Left colon (tissue), 2 donors: Measurements from ENCODE around the gene PRAMEF12. TPM values are rescaled to one million over a fixed set of nuclear protein-coding genes. Genes with fewer than 3 reads are reported as not detected.
"Not testable (repeated sequence)": the region's sequence is repeated elsewhere in the genome, so short reads cannot be mapped to it uniquely, and the experiment has no call there.

Experiments used
- ATAC-seq: fragments of 200-7000 bp; cut with Tn5 transposase; one replicate; pipeline ENCODE4 v1.9.1; 2020; ENCODE audit warnings: mild to moderate bottlenecking, moderate library complexity
- DNase-seq, 2 donors: peaks; one replicate each; pipeline ENCODE4 v3.0.0-alpha.2; 2020
- intact Hi-C, 2 donors: fragments of 100-400 bp; cut with DNase I in 1 of 2; cut with micrococcal nuclease in 1 of 2; formaldehyde crosslinking; loops; one replicate each; pipeline versions ENCODE4 v1.11.2 to v1.14.0; 2022; cut with DNase I, micrococcal nuclease
- total RNA-seq, 2 donors: library from RNA; stranded (reverse); fragmentation: NEBNext Ultra II Directional; extraction: Animal tissue kit (Norgen Biotek cat#: 25700); gene quantifications; one replicate each; pipeline ENCODE4 v1.2.1, GENCODE V29; 2021
- donor health status: DM: no; HTN: no; CAD: no.
- donor health status: DM: yes; HTN: yes; CAD: no.

PRAMEF12 gene
- total RNA-seq, 2 donors from 2014 or later = not detected

DNA sequence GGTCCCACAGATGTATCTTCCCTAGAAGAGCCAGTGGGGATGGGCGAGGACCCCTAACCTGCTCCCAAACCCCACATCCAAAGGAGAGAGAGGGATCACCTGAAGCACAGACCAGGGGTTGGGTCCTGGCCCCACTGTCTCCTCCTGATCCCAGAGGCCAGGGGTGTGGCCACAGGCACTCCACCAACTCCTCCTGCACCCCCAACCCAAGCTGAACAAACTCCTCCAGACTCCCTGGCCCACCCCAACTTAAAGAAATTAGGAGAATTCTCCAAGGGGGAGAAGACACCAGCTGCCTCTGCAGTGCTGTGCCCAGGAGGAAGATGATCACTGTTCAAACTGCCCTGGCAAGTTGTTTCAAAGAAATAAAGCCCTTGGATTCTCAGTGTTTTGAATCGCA lies 4.5 kb upstream of the PRAMEF12 start:
- DNase-seq (no peak), ATAC-seq (no peak)
- intact Hi-C loops = no loop called here

DNA sequence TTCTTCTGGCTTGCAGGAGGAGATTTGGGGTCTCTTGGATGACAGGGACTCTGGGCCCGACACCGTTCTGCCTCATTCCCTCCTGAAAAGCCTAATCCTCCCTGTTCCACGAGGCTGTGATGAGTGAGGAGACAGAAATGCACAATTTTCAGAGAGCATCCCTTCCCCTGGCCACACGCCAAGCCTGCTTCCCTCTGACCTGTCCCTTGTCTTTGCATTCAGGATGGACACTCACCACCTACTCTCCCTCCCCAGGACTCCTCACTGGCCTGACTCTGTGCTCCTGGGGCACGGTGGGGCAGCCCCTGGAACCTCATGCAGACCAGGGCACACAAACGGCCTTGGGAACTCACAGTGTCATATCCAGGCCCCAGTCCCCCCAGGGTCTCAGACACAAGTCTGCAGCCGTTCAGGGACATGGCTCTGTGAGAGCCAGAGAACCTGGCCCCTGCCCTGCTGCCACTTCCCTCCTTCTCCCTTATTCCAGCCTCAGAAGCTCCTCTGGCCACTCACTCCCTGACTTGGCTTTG lies 3.5 kb upstream of the PRAMEF12 start:
- DNase-seq (no peak), ATAC-seq (no peak)
- intact Hi-C loops = no loop called here

DNA sequence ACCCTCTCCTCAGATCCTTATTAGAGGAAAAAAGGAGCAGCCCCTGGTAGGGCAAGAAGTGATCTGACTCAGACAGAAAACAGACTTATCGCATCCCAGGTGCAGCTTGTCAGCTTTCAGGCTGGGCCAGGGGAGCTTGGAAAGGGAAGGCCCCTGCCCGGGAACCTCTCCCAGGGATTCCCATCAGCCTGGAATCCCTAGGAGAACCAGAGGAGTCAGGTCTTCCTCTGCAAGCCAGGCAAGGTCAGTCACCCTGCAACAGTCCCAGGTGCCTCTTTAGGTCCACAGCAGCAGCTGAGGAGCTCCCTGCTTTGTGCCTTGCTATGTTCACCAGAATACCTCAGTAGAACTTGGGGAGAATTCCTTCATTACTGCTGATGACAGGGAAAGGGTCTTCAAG lies 2.9 kb upstream of the PRAMEF12 start:
- DNase-seq = no peak
- ATAC-seq = no peak
- intact Hi-C loops = no loop called here

DNA sequence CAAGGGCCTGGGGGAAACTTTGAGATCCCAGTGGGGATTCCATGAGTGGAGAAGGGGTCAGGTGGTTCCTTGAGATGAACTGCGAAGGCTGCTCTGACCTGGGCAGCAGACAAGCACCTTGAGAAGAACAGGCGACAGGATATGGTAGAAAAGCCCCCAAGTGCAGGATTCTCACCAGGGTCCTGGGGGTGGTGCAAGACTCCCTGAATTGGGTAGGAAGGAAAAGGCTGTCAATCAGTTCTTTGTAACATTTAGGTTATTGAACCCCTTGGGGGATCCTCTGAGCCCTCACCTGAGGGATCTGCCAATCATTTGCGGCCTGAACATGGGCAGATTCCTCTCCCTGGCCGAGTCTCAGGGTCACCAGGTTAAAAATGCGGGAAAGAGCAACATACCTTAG lies 2.4 kb upstream of the PRAMEF12 start:
- no peak for DNase-seq

DNA sequence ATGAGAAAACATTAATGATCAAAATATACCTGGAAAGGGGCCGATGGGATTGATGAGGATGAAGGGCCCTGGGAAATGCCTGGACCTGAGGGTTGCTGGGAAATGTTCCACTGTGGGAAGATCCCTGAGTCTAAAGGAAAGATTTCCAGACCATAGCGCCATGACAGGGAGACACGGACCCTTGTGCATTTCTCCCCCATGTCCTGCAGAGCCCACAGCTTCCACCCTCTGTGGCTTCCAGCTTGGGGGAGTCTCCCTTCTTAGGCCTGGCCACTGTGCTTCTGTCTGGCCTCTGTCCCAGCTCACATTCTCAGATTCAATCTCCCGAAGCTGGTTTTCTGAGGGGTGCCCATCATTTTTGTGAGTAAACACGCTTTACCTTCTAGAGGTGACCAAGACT lies 1.0 kb upstream of the PRAMEF12 start:
- ATAC-seq (no peak), DNase-seq (no peak)
- intact Hi-C loops = no loop called here

More for the DNA sequence above, 2.4 kb upstream of the PRAMEF12 start:
- intact Hi-C loops = no loop called here
- ATAC-seq = no peak

DNA sequence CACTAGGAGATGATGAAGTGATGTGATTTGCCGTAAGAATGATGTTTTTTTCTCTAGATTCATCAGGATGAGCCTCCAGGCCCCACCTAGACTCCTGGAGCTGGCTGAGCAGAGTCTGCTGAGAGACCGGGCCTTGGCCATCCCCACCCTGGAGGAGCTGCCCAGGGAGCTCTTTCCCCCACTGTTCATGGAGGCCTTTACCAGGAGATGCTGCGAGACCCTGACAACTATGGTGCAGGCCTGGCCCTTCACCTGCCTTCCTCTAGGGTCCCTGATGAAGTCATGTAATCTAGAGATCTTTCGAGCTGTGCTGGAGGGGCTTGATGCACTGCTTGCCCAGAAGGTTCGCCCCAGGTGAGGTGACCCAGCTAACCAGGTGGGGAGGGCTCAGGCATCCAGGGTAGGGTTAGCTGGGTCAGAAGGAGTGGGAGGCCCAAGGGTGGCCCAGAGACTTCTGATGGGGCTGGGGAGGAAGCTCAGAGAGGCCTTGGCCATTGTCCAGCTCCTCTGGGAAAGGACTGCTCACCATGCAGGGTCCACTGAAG lies 1.3 kb downstream of the PRAMEF12 start:
- no peak for ATAC-seq
- intact Hi-C loops = no loop called here
- DNase-seq = no peak

DNA sequence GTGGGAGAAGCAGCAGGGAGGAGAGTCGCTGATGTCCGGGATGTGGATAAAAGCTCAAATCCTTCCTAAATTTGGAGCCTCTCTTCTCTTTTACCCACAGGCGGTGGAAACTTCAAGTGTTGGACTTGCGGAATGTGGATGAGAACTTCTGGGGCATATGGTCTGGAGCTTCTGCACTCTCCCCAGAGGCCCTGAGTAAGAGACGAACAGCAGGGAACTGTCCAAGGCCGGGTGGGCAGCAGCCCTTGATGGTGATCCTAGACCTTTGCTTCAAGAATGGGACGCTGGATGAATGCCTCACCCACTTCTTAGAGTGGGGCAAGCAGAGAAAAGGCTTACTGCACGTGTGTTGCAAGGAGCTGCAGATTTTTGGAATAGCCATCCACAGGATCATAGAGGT lies 1.9 kb downstream of the PRAMEF12 start:
- ATAC-seq (no peak), DNase-seq (no peak)
- intact Hi-C loops = no loop called here

DNA sequence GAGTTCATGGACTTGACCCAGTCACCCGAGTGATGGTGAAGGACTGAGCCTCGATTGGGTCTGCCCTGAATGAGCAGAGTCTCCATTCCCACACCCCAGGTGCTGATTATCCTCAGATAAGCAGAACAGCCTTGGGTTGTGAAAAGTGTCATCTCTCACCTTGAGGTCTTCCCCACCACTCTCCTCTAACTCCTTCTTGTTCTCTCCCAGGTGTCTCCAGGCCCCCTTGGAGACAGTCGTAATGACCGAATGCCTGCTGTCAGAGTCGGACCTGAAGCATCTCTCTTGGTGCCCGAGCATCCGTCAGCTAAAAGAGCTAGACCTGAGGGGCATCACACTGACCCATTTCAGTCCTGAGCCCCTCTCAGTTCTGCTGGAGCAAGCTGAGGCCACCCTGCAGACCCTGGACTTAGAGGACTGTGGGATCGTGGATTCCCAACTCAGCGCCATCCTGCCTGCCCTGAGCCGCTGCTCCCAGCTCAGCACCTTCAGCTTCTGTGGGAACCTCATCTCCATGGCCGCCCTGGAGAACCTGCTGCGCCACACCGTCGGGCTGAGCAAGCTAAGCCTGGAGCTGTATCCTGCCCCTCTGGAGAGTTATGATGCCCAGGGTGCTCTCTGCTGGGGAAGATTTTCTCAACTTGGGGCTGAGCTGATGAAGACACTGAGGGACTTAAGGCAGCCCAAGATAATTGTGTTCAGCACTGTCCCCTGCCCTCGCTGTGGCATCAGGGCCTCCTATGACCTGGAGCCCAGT lies 3.4 kb downstream of the PRAMEF12 start:
- intact Hi-C loops = no loop called here
- ATAC-seq = no peak

DNA sequence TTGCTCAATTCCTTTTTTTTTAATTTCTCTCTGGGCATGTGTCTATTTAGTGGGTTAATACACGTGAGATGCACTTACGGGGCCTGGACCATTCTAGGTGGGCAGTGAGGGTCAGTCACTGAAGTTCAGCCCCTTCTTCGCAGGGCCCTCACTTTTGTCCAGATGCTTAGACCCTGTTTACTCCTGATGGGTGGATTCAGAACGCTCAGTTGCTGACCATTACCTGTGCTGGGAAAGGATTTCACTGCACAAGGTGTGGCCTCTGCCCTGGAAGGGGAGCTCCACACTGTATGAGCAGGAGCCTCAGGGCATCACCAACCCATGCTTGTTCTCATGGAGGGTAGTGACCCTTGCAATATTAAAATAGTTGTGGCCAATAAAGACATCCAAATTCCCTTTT lies 4.5 kb downstream of the PRAMEF12 start:
- no peak for DNase-seq
- intact Hi-C loops = no loop called here
- no peak for ATAC-seq

More for the DNA sequence above, 3.4 kb downstream of the PRAMEF12 start:
- no peak for DNase-seq

DNA sequence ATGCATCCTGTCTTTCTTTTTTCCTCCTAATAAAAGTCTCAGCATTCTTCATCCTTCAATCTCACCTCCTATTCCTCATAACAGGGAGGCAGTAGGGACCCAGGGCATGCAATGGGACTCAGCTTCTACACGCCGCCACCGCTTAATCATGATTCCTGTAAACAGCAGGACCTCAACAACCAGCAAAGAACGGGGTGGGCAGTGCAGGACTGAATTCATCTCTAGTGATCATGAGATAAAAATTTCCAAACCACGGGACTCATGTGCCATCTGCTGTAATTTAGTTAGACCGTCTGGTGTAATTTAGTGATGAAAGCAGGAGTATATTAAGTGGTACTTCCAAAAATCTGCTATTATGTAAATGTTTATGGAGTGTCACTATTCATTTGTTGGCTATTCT lies 5.4 kb downstream of the PRAMEF12 start:
- no peak for DNase-seq
- intact Hi-C loops = no loop called here
- ATAC-seq = no peak

DNA sequence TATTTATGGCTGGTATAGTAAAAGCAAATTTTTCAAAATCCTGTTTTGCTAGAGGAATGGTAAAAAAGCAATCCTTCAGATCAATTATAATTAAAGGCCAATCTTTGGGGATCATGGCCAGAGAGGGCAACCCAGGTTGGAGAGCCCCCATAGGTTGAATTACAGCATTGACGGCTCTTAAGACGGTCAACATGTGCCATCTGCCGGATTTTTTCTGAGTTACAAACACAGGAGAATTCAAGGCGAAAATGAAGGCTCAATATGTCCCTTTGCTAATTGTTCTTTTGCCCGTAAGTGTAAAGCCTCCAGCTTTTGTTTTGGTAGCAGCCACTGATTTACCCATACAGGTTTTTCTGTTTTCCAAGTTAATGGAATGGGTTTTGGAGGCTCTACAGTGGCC lies 8.0 kb downstream of the PRAMEF12 start:
- DNase-seq, intact Hi-C loops, ATAC-seq: not testable (repeated sequence)

DNA sequence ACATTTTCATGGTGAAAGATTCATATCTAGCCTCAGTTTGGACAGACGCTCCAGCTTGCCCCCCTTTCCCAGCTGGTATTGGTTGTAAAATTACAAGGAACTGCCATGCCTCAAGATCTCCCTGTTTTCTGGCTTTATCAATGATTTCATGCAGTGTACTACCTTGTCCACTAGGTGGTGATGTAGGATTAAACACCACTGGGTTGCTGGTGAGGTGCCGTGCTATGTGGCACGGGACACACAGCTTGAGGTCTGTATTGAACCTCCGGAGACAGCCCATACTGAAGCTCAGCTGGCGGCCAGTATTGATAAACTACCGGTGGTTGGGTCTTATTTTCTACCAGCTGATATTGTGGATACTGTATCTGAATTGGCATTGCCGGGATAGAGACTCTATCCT lies 10.2 kb downstream of the PRAMEF12 start:
- intact Hi-C loops, DNase-seq, ATAC-seq: not testable (repeated sequence)

DNA sequence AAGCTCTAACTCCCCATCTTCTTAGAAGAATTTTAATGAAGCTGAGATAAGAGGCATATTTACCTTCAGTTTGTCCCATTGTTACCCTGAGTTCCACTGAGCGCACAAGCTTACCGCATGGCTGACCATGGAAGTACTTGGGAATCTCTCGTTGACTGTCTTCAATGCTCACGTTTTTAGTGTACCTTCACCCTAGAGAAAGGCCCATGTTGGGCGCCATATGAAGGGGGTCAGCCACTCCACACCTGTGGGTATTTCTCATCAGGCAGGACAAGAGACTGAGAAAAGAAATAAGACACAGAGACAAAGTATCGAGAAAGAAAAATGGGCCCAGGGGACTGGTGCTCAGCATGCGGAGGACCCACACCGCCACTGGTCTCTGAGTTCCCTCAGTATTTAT lies 11.2 kb downstream of the PRAMEF12 start:
- intact Hi-C loops, ATAC-seq: not testable (repeated sequence)
- peak in 1 of 2 donors; percentile 8 for DNase-seq

DNA sequence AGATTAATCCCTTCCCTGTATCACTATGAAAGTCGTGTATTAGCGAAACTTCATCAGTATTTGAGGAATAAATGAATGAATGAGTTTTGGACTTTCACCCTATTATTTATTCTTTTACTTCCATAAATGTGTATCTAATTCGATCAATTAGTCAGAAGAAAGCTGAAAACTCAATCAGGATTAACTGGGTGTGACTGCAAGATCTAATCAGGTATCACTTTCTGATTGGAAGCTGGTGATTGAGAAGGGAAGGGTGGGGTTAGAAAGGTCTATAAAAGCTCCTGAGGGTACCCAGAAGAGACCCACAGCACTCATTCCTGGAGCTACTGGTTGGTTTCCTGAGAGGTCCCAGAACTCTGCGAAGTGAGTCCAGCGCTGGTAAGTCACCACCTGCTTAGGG lies 17.6 kb downstream of the PRAMEF12 start, which contains the start of gene PRAMEF1:
Gene PRAMEF1, plus strand, starts transcription at position 301 of the 400 bp plus-strand sequence. CDS start 1,831 bp downstream, outside the sequence.
- DNase-seq, intact Hi-C loops, ATAC-seq: not testable (repeated sequence)

DNA sequence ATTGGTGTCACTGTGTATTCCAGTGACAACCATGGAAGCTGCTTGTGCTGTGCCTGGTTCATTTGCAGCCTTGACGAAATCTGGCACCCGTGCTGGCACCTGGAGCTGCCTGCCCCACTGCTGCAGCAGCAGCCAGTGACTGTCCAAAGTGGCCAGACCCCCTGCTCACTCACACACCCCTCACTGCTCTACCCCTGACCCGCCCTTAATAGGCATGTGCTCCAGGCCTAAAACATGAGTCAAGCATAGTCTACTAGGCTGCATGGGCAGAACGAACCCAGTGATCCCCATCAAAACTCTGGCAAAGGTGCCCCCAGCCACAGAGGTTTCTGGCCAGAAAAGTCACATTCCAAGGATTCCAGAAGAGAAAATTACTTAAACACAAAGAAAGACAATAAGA lies 25.4 kb downstream of the PRAMEF12 start:
- intact Hi-C loops = no loop called here
- DNase-seq (no peak), ATAC-seq (no peak)

DNA sequence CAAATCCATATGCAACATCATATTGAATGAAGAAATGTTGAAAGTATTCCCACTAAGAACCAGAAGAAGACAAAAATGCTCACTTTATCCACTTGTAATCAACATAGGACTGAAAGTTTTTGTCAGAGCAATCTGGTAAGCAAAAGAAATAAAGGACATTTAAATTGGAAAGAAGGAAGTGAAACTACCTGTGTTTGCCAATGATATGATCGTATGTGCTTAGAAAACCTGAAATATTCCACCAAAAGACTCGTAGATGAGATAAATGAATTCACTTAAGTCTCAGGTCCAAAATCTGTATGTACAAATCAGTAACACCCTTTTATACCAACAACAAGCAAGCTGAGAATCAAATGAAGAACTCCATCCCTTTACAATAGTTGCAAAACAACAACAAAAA lies 26.2 kb downstream of the PRAMEF12 start:
- ATAC-seq = no peak
- DNase-seq = no peak
- intact Hi-C loops = no loop called here

DNA sequence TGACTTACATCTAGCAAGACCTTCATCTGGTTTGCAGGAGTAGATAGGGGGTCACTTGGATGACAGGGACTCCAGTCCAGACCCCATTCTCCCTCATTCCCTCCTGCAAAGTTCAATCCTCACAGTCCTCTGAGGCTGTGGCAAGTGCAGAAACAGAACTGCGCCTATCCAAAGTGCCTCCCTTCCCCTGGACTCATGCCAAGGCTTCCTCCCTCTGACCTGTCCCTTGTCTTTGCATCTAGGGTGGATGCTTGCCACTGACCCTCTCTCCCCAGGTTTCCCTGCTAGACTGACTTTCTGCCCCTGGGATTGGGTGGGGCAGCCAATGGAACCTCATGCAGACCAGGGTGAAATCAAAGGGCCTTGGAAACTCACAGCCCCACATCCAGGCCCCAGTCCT lies 36.4 kb downstream of the PRAMEF12 start:
- DNase-seq = no peak
- intact Hi-C loops = no loop called here
- ATAC-seq = no peak

DNA sequence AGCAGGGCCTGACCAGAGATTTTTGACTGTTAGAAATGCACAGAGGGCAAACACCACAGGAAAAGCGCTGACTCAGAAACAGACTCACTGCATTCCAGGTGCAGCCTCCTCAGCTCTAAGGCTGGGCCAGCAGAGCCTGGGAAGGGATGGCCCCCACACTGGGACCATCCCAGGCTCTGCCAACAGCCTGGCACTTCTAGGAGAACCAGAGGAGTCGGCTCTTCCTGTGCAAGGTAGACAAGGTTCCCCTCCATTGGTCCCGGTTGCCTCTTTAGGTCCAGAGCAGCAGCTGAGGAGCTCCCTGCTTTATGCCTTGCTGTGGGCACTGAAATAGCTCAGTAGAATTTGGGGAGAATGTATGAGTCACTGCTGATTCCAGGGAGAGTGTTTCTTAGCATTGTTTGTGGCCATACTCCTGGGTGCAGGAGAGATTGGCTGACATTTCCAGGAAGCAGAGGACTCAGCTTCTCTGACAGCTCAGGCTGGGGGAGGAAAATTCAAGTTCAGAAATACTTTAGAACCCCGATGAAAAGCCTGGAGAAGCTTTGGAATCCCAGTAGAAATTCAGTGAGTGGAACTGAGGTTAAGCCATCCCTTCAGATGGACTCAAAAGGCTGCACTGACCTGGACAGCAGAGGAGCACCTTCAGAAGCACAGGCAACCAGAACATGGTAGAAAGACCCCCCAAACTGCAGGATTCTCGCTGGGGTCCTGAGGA lies 37.3 kb downstream of the PRAMEF12 start:
- ATAC-seq (no peak), DNase-seq (no peak)
- intact Hi-C loops = no loop called here

DNA sequence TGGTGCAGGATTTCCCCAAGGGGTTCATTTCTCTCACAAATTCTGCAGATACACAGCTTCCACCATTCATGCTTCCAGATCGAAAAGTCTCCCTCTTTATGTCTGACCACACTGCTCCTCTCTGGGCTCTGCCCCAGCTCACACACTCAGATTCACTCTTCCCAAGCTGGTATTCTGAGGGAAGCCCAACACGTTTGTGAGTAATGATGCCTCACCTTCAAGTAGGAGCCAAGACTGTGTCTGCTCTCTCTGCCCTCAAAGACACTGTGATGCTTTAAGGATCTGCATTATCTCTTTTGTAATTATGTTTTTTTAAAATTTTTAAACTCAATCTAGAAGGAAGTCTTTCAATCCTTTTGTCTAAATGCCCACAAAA lies 37.9 kb downstream of the PRAMEF12 start:
- intact Hi-C loops = no loop called here
- no peak for ATAC-seq
- DNase-seq = no peak

DNA sequence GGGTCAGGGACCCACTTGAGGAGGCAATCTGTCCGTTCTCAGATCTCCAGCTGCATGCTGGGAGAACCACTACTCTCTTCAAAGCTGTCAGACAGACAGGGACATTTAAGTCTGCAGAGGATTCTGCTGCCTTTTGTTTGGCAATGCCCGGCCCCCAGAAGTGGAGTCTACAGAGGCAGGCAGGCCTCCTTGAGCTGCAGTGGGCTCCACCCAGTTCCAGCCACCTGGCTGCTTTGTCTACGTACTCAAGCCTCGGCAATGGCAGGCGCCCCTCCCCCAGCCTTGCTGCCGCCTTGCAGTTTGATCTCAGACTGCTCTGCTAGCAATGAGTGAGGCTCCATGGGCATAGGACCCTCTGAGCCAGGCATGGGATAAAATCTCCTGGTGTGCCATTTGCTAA lies 45.5 kb downstream of the PRAMEF12 start:
- intact Hi-C loops, ATAC-seq, DNase-seq: not testable (repeated sequence)
